VCaP (cell line): Measurements from ENCODE around the gene CITED4.

Experiments used
- H3K27ac ChIP-seq: fragments of 450-650 bp; 2 replicates; pipeline ENCODE4 v1.5.1; 2017
- TF ChIP-seq, protein P1 (sequence below): fragments of 450-650 bp; conservative IDR thresholded peaks from 2 replicates; pipeline ENCODE4 v1.5.1; 2017; ENCODE audit warnings: mild to moderate bottlenecking, moderate library complexity

Gene CITED4

GRCh38 chr1:40838045-40838979 is 23.9 kb downstream of the CITED4 start:
- TF ChIP-seq, protein P1, sequence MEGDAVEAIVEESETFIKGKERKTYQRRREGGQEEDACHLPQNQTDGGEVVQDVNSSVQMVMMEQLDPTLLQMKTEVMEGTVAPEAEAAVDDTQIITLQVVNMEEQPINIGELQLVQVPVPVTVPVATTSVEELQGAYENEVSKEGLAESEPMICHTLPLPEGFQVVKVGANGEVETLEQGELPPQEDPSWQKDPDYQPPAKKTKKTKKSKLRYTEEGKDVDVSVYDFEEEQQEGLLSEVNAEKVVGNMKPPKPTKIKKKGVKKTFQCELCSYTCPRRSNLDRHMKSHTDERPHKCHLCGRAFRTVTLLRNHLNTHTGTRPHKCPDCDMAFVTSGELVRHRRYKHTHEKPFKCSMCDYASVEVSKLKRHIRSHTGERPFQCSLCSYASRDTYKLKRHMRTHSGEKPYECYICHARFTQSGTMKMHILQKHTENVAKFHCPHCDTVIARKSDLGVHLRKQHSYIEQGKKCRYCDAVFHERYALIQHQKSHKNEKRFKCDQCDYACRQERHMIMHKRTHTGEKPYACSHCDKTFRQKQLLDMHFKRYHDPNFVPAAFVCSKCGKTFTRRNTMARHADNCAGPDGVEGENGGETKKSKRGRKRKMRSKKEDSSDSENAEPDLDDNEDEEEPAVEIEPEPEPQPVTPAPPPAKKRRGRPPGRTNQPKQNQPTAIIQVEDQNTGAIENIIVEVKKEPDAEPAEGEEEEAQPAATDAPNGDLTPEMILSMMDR: no peak
- H3K27ac ChIP-seq: no peak overlapping the region

GRCh38 chr1:40837601-40838000 is 24.6 kb downstream of the CITED4 start:
- H3K27ac ChIP-seq: no peak overlapping the region
- TF ChIP-seq, protein P1: no peak

GRCh38 chr1:40836283-40836682 is 25.9 kb downstream of the CITED4 start:
- H3K27ac ChIP-seq: no peak overlapping the region
- TF ChIP-seq, protein P1: no peak

- no peak overlapping the region for H3K27ac ChIP-seq
- TF ChIP-seq, protein P1: no peak
Observed at GRCh38 chr1:40834968-40835545, 27.1 kb downstream of the CITED4 start.

GRCh38 chr1:40833979-40834378 is 28.2 kb downstream of the CITED4 start:
- TF ChIP-seq, protein P1: no peak
- H3K27ac ChIP-seq: no peak overlapping the region

GRCh38 chr1:40831001-40831732 is 31.0 kb downstream of the CITED4 start:
- TF ChIP-seq, protein P1: no peak
- H3K27ac ChIP-seq: no peak overlapping the region

- no peak overlapping the region for H3K27ac ChIP-seq
Observed at GRCh38 chr1:40830419-40830943, 31.7 kb downstream of the CITED4 start.

More at GRCh38 chr1:40830419-40830943, 31.7 kb downstream of the CITED4 start:
- TF ChIP-seq, protein P1: no peak
